ENCODE measurements around the gene RASGRF2.

The RASGRF2 gene

GRCh38 chr5:80951366-80951765, 8.8 kb upstream of the RASGRF2 start:
- no peak for DNase-seq (ENCODE audit: low read depth, low spot score)

- no peak for DNase-seq (ENCODE audit: low read depth, low spot score)
Observed at GRCh38 chr5:80953587-80953986, 6.6 kb upstream of the RASGRF2 start.

GRCh38 chr5:80955082-80955590, 5.0 kb upstream of the RASGRF2 start:
- no peak for DNase-seq (ENCODE audit: low read depth, low spot score)

GRCh38 chr5:80956272-80956671, 3.9 kb upstream of the RASGRF2 start:
- DNase-seq (ENCODE audit: low read depth, low spot score) = no peak

GRCh38 chr5:80957031-80957761, 3.0 kb upstream of the RASGRF2 start:
- DNase-seq (ENCODE audit: low read depth, low spot score) = no peak

- DNase-seq (ENCODE audit: low read depth, low spot score) = no peak
Observed at GRCh38 chr5:80958616-80959015, 1.5 kb upstream of the RASGRF2 start.

- DNase-seq (ENCODE audit: low read depth, low spot score) = no peak
Observed at GRCh38 chr5:80959138-80959537, 1.0 kb upstream of the RASGRF2 start.

- DNase-seq (ENCODE audit: low read depth, low spot score) = no peak
Observed at GRCh38 chr5:80960531-80961375, 590 bp downstream of the RASGRF2 start.

- peak; percentile 33 for DNase-seq (ENCODE audit: low read depth, low spot score)
Observed at GRCh38 chr5:80961376-80962281, 1.5 kb downstream of the RASGRF2 start.

GRCh38 chr5:80962630-80963520, 2.7 kb downstream of the RASGRF2 start:
- DNase-seq (ENCODE audit: low read depth, low spot score) = no peak

- no peak for DNase-seq (ENCODE audit: low read depth, low spot score)
Observed at GRCh38 chr5:80963521-80963895, 3.3 kb downstream of the RASGRF2 start.

GRCh38 chr5:80963966-80964481, 3.9 kb downstream of the RASGRF2 start:
- DNase-seq (ENCODE audit: low read depth, low spot score) = no peak

GRCh38 chr5:80964491-80964890, 4.3 kb downstream of the RASGRF2 start:
- no peak for DNase-seq (ENCODE audit: low read depth, low spot score)

GRCh38 chr5:80964919-80965318, 4.8 kb downstream of the RASGRF2 start:
- no peak for DNase-seq (ENCODE audit: low read depth, low spot score)

GRCh38 chr5:80967500-80968181, 7.5 kb downstream of the RASGRF2 start:
- no peak for DNase-seq (ENCODE audit: low read depth, low spot score)

- no peak for DNase-seq (ENCODE audit: low read depth, low spot score)
Observed at GRCh38 chr5:80973027-80973426, 12.9 kb downstream of the RASGRF2 start.

GRCh38 chr5:80975065-80975464, 14.9 kb downstream of the RASGRF2 start:
- DNase-seq (ENCODE audit: low read depth, low spot score) = no peak

GRCh38 chr5:80976985-80977384, 16.8 kb downstream of the RASGRF2 start:
- no peak for DNase-seq (ENCODE audit: low read depth, low spot score)

- DNase-seq (ENCODE audit: low read depth, low spot score) = no peak
Observed at GRCh38 chr5:80977764-80978163, 17.6 kb downstream of the RASGRF2 start.

GRCh38 chr5:80978772-80979317, 18.7 kb downstream of the RASGRF2 start:
- no peak for DNase-seq (ENCODE audit: low read depth, low spot score)
